GM04504 (cell line): ENCODE data around the gene NCAPG.
A peak's percentile ranks its signal among the peaks of the same experiment; 100 is the strongest.

Experiments used
- DNase-seq: peaks from one replicate; pipeline ENCODE4 v3.0.0-alpha.2; 2012; ENCODE audit warnings: low read depth

Gene NCAPG

GRCh38 chr4:17876943-17877342 lies 66.2 kb downstream of the NCAPG start:
- DNase-seq: no peak

GRCh38 chr4:17877661-17878060 lies 66.9 kb downstream of the NCAPG start:
- no peak for DNase-seq

- DNase-seq: peak; percentile 4
Measured at GRCh38 chr4:17884063-17884462, 73.3 kb downstream of the NCAPG start.

DNA sequence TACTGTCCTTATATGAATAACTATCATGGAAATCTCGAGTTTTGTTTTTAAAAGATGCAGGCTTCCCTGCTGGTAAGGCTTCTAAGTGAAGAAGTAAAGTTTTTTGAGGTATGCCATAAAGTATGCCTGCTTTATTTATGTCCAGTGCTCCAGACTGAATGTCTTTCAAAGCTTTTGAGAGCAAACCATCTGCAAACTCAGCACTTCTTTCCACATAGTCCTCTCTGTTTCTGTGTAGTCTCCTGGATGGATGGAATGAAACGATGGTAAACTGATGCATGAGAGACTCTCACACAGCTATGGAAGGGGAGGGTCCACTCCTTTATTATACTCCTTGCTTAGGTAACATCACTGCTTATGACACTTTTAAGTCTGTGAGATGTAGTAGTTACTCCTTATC lies 73.7 kb downstream of the NCAPG start:
- DNase-seq: no peak

GRCh38 chr4:17889692-17890091 lies 78.9 kb downstream of the NCAPG start:
- no peak for DNase-seq

- DNase-seq: no peak
Measured at GRCh38 chr4:17894421-17894820, 83.6 kb downstream of the NCAPG start.
